DMS153 treated with DMSO at 0.1 percent for 48 hours (cell line): ENCODE measurements around the gene IL12A.

Experiments
- DNase-seq: peaks from one replicate; lab custom pipeline; 2025; ENCODE audit not compliant: unreplicated experiment; lab: John Stamatoyannopoulos, UW

Gene IL12A

GRCh38 chr3:159988617-159989271 is at the start of gene IL12A:
IL12A (plus strand) TSS chr3:159988835.
- DNase-seq = no peak

- no peak for DNase-seq
Measured at GRCh38 chr3:159941038-159942000, 47.3 kb upstream of the IL12A start.

GRCh38 chr3:159944781-159945180 is 43.9 kb upstream of the IL12A start:
- DNase-seq = no peak

GRCh38 chr3:159945930-159946329 is 42.7 kb upstream of the IL12A start:
- no peak for DNase-seq

- no peak for DNase-seq
Measured at GRCh38 chr3:159947220-159947619, 41.4 kb upstream of the IL12A start.

- no peak for DNase-seq
Measured at GRCh38 chr3:159948429-159949144, 40.0 kb upstream of the IL12A start.

GRCh38 chr3:159950156-159950898 is 38.3 kb upstream of the IL12A start:
- no peak for DNase-seq

GRCh38 chr3:159951540-159951939 is 37.1 kb upstream of the IL12A start:
- no peak for DNase-seq

GRCh38 chr3:159953325-159954085 is 35.1 kb upstream of the IL12A start:
- DNase-seq = no peak

- DNase-seq = no peak
Measured at GRCh38 chr3:159960188-159961148, 28.2 kb upstream of the IL12A start.

GRCh38 chr3:159964166-159964973 is 24.3 kb upstream of the IL12A start:
- no peak for DNase-seq

- DNase-seq = no peak
Measured at GRCh38 chr3:159971311-159971710, 17.3 kb upstream of the IL12A start.

GRCh38 chr3:159977295-159977694 is 11.3 kb upstream of the IL12A start:
- DNase-seq = no peak

GRCh38 chr3:159978353-159978752 is 10.3 kb upstream of the IL12A start:
- DNase-seq = no peak

- DNase-seq = no peak
Measured at GRCh38 chr3:159978918-159979703, 9.5 kb upstream of the IL12A start.

GRCh38 chr3:159982442-159982974 is 6.1 kb upstream of the IL12A start:
- DNase-seq = no peak

- no peak for DNase-seq
Measured at GRCh38 chr3:159987291-159987711, 1.3 kb upstream of the IL12A start.
